Measurements from ENCODE around the gene OR7G3. TPM values are rescaled to one million over a fixed set of nuclear protein-coding genes. Genes with fewer than 3 reads are reported as not detected.

Gene OR7G3
- not detected in 2 replicates for total RNA-seq (2014; rRNA removed; shearing (Covaris generic); ENCODE audit: low replicate concordance)

DNA sequence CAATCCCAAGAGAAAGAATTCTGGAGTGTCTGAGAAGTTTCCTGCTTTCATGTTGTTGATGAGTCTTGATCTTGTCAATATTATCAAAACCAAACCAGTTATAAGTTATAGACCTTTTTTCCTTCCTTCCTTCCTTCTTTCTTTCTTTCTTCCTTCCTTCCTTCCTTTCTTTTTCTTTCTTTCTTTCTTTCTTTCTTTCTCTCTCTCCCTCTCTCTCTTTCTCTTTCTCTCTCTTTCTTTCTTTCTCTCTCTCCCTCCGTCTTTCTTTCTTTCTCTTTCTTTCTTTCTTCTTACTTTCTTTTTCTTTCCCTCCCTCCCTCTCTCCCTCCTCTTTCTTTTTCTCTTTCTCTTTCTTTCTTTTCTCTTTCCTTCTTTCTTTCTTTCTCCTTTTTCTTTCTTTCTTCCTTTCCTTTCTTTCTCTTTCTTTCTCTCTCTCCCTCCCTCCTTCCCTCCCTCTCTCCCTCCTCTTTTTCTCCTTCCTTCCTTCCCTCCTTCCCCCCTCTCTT, at the start of gene OR7G3:
Gene OR7G3 (minus strand): TSS at position 51 of the 506 bp plus-strand sequence. CDS start 0 bp downstream, at position 51.
- in situ Hi-C loops (cut with HindIII; ENCODE audit: low pct_unique_long_range_greater_than_20kb, low sequenced_read_pairs), result no loop called here

GRCh38 chr19:9175326-9175725, 48.6 kb upstream of the OR7G3 start:
- DNase-seq (ENCODE audit: low read depth), result no peak
- in situ Hi-C loops (cut with HindIII; ENCODE audit: low pct_unique_long_range_greater_than_20kb, low sequenced_read_pairs), result no loop called here

More for the DNA sequence above, at the start of gene OR7G3:
- DNase-seq (ENCODE audit: low read depth), result no peak

DNA sequence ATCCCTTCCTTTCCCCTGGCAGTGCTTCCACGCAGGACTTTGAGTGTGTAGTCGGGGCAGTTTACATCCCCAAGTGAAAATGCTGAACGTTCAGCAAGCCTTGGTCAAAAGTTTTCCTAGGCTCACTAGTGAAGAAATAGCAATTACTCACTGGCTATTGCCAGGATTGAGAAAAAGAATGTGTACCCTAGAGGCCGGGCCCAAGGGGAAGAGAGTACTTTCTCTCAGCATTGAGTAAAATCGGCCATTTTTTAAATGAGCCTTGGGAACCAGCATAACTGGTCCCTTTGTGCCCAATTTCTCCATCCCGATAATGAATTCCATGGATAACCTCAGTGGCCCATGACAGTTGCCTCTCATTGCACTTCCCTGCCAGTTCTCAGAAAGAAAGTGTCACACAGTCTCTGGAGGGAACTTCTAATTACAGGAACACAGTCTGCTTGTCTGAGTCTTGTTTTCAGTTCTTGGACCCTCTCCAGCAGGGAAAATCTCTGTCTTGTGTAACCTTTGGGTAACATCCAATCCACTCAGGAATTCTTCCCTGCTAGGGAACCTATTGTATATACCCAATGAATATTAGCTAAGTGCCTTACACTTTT, 44.7 kb upstream of the OR7G3 start:
- in situ Hi-C loops (cut with HindIII; ENCODE audit: low pct_unique_long_range_greater_than_20kb, low sequenced_read_pairs), result no loop called here

GRCh38 chr19:9166846-9167245, 40.1 kb upstream of the OR7G3 start:
- no peak for DNase-seq (ENCODE audit: low read depth)
- in situ Hi-C loops (cut with HindIII; ENCODE audit: low pct_unique_long_range_greater_than_20kb, low sequenced_read_pairs), result no loop called here

More for the DNA sequence above, 44.7 kb upstream of the OR7G3 start:
- no peak for DNase-seq (ENCODE audit: low read depth)

GRCh38 chr19:9165261-9165660, 38.5 kb upstream of the OR7G3 start:
- in situ Hi-C loops (cut with HindIII; ENCODE audit: low pct_unique_long_range_greater_than_20kb, low sequenced_read_pairs), result no loop called here
- no peak for DNase-seq (ENCODE audit: low read depth)

- no peak for DNase-seq (ENCODE audit: low read depth)
- in situ Hi-C loops (cut with HindIII; ENCODE audit: low pct_unique_long_range_greater_than_20kb, low sequenced_read_pairs), result no loop called here
Measured at GRCh38 chr19:9161427-9161826, 34.7 kb upstream of the OR7G3 start.

DNA sequence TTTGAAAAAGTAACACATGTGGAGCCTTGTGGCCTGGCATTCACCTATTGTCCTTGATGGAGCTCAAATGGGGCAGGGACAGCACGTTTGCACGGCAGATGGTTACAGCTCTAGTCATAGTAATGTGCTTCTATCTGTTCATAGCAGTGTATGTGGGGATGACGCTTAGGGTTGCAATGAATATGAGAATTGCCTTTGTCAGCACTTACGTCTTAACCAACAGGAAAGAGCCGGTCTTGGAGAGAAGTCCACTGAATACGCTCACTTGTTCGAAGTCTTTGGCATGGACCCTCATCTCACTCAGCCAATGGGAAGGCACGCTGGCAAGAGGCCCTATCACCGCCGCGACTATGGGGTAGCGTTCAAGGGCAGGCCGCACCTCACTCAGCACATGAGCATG, 33.1 kb upstream of the OR7G3 start:
- in situ Hi-C loops (cut with HindIII; ENCODE audit: low pct_unique_long_range_greater_than_20kb, low sequenced_read_pairs), result no loop called here

GRCh38 chr19:9156304-9156703, 29.6 kb upstream of the OR7G3 start:
- in situ Hi-C loops (cut with HindIII; ENCODE audit: low pct_unique_long_range_greater_than_20kb, low sequenced_read_pairs), result no loop called here
- DNase-seq (ENCODE audit: low read depth), result no peak

More for the DNA sequence above, 33.1 kb upstream of the OR7G3 start:
- no peak for DNase-seq (ENCODE audit: low read depth)

DNA sequence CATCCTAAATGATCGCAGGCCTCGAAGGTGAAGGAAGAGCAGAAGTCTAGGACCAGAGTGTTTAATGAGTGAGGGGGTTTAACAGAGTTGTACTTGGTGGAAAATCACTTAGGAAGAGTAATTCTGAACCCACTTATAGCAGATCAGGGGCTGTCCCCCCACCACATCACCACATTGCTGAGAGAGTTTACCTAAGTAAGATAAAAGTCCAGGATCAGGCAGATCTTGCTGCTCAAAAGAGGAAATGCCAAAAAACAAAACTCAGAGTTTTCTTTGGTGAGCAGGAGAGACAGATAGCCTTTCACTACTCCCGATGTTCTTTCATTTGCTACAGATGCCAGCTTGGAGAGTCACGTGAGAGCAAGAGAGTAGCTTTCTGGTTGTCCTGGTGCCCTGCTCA, 28.8 kb upstream of the OR7G3 start:
- DNase-seq (ENCODE audit: low read depth), result no peak
- in situ Hi-C loops (cut with HindIII; ENCODE audit: low pct_unique_long_range_greater_than_20kb, low sequenced_read_pairs), result no loop called here

DNA sequence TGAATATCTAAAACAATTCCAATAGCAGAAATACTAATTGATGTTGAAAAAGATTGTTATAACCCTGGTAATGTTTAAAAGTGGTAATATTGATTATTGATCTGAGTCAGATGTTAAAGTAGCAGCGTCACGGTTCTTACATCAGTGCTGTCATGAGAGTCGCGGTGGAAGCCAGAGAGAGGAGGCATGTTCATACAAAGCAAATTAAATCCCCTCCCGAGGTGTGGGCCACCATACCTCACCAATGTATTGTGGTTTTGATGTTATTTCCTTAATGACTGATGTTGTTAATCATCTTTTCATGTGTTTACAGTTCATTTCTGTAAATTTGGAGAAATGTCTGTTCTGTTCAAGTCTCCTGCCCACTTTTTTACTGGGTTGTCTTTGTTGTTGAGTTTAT, 24.6 kb upstream of the OR7G3 start:
- in situ Hi-C loops (cut with HindIII; ENCODE audit: low pct_unique_long_range_greater_than_20kb, low sequenced_read_pairs), result no loop called here
- DNase-seq (ENCODE audit: low read depth), result no peak

DNA sequence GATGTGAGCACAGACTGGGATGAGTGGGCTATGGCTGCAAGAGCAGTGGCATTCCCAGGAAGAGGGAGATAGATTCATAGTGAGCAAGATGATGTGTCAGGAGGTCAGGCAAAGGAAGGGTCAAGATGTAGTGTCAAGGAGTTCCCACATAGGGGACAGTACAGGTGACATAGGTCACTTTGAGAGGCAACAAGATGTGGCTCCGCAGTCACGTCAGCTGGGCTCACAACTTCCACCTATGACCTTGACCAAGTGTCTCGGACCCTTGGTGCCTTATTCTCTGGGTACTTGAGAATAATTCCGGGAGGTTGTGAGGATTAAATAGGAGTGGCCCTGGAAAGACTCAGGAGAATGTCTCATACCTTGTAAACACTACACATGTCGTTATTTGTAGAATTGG, 23.9 kb upstream of the OR7G3 start:
- DNase-seq (ENCODE audit: low read depth), result no peak
- in situ Hi-C loops (cut with HindIII; ENCODE audit: low pct_unique_long_range_greater_than_20kb, low sequenced_read_pairs), result no loop called here

GRCh38 chr19:9149997-9150396, 23.2 kb upstream of the OR7G3 start:
- in situ Hi-C loops (cut with HindIII; ENCODE audit: low pct_unique_long_range_greater_than_20kb, low sequenced_read_pairs), result no loop called here
- DNase-seq (ENCODE audit: low read depth), result no peak

DNA sequence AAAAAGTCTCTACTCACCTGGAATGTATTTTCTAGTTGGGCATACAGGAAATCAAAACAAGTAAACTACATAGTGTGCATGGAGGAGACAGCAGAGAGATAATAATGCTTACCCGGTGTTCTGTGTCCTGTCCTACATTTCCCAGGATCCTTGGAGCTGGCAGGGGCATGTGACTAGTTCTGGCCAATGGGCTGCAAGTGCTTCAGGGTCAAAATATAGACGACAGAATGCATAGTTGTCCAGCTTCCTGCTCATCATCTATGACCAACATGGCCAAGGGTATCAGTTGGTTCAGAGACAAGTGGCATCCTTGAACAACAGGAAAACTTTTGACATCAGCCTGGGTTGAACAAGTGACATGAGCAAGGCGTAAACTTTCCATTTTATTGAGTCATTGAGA, 21.9 kb upstream of the OR7G3 start:
- in situ Hi-C loops (cut with HindIII; ENCODE audit: low pct_unique_long_range_greater_than_20kb, low sequenced_read_pairs), result no loop called here
- no peak for DNase-seq (ENCODE audit: low read depth)

DNA sequence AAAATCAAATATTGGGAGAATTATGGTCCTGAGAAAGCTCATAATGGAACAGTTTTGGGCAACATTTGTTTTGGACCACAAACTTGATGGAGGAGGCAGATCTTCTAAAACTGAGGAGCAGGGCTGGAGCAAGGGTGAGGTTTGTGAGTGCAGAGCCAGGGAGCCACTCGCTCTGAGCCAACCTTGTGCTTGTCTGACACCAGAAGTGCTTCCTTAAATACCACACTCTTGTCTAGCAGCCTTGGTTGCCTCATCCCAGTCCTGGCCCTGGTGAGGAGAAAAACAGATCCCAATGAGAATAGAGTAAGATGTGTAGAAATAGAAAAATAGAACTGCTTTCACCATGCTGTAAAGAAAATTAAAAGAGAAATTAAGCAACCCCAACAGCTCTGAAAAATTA, 20.1 kb upstream of the OR7G3 start:
- in situ Hi-C loops (cut with HindIII; ENCODE audit: low pct_unique_long_range_greater_than_20kb, low sequenced_read_pairs), result no loop called here
- DNase-seq (ENCODE audit: low read depth), result no peak

DNA sequence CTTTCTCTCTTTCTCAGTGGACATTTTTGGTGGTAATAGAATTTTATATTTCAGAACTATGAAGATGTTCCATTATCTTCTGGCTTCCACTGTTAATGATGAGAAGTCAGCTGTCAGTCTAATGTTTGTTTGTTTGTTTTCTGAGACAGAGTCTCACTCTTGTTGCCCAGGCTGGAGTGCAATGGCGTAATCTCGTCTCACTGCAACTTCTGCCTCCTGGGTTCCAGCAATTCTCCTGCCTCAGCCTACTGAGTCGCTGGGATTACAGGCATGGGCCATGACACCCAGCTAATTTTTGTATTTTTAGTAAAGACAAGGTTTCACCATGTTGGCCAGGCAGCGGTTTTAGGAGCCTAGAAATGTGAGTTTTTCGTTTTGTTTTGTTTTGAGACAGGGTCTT, 18.2 kb upstream of the OR7G3 start:
- in situ Hi-C loops (cut with HindIII; ENCODE audit: low pct_unique_long_range_greater_than_20kb, low sequenced_read_pairs), result no loop called here
- DNase-seq (ENCODE audit: low read depth), result no peak

DNA sequence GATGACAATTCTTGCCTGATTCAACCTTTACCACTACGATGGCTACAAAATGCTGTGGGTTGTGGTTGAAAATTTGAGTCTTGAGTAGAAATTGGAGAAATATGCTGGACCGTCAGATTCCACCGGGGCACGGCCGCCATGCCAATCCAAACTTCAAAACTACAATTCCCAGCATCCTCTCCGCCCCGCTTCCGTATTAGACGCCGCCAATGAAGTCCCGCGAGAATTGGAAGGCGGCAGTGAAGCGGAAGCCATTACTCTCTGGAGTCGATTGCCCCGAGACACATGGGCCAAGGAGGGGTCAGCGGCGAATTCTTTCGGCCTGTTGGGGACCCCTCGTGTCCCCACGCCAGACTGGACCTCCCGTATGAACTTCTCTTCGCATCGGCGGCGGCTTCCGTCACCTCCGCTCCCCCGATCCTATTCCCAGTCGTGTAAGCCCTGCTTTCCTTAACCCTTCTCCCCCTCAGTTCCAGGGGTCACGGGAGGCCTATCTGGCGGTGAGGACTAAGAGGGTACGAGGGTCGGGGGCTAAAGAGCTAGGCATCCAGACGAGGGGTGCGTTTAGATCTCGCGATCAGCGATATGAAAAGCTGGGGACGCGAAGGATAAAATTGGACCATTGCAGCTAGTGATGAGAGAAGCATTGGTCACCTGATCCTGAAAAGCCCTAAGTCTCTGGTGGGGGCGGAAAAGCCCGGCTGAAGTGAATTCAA, 13.6 kb upstream of the OR7G3 start, which contains the start of gene ZNF317:
Gene ZNF317 (plus strand): TSS at position 239 of the 716 bp plus-strand sequence. CDS start 15,620 bp downstream, outside the sequence.
- in situ Hi-C loops (cut with HindIII; ENCODE audit: low pct_unique_long_range_greater_than_20kb, low sequenced_read_pairs), result no loop called here
- DNase-seq (ENCODE audit: low read depth), result peak; percentile 72

GRCh38 chr19:9139609-9140158, 12.9 kb upstream of the OR7G3 start:
- in situ Hi-C loops (cut with HindIII; ENCODE audit: low pct_unique_long_range_greater_than_20kb, low sequenced_read_pairs), result no loop called here
- DNase-seq (ENCODE audit: low read depth), result no peak

- in situ Hi-C loops (cut with HindIII; ENCODE audit: low pct_unique_long_range_greater_than_20kb, low sequenced_read_pairs), result no loop called here
- DNase-seq (ENCODE audit: low read depth), result peak; percentile 56
Measured at GRCh38 chr19:9132422-9132821, 5.7 kb upstream of the OR7G3 start.

DNA sequence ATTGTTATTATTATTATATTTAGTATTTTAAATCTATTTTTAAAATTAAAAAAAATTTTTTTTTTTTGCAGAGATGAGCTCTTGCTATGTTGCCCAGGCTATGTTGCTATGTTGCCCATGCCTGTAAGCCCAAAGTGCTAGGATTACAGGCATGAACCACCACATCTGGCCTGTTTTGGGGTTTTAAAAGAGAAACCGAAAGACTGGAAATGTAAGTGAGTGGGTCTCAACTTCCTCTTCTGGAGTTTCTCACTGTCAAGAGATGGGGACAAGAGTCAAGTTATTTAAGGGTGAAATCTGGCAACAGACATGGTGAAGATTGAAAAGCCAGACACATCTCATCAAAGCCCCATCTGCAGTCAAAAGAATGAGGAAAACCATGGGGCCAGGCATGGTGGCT, 4.2 kb upstream of the OR7G3 start:
- in situ Hi-C loops (cut with HindIII; ENCODE audit: low pct_unique_long_range_greater_than_20kb, low sequenced_read_pairs), result no loop called here
- no peak for DNase-seq (ENCODE audit: low read depth)
